Measurements from ENCODE around the gene C2CD2L. TPM values are rescaled to one million over a fixed set of nuclear protein-coding genes. Genes with fewer than 3 reads are reported as not detected.
"Not testable (repeated sequence)": the region's sequence is repeated elsewhere in the genome, so short reads cannot be mapped to it uniquely, and the experiment has no call there.

C2CD2L gene
- 4.5 and 5.6 TPM in 2 replicates for total RNA-seq

DNA sequence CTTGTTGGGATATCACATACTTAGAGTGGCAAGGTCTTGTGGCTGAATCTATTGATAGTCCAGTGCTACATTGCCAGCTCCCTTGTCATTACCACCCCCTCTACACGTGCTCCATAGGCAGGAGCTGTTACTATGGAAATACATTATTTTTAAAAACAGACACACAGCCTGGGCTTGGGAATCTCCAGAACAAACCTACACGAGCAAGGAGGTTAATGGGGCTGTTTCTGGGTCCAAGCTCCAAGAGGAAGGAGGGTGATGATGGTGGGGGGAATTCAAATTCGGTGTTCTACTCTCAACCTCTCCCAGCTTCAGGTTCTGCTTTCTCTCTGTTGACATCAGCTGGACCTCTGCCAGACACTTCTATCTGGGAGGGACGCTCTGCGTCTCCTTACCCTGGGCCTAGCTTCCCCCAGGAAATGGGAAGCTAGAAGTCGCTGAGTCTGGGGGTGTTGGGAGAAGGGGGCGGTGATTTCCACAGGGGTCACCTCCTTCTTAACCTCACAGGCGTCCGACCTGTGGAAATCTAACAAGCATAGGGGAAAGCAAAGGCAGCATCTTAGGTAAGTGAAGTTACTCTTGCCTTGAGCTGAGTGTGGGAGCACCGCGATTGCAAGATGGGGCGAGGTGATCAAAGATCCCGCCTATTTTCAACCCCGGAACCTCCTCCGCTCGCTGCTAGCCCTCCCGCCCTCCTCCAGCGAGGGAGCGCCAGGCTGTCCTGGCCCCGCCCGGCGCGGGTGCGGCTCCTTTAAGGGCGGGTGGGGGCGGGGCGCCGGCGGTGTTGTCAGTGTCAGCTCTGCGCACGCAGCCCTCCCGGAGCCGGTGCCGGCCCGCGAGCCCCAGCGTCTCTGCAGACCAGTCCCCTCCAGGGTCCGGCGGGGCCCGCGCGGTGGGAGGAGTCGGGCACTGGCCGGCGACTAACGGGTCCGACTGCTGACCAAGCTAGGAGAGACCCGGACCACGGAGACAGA, at the start of gene C2CD2L:
TSS of gene C2CD2L (plus strand) at position 781 of the 974 bp plus-strand sequence. CDS start 398 bp downstream, outside the sequence.
- peak; percentile 89 for DNase-seq (ENCODE audit: low read depth)
- TF ChIP-seq, protein P1, sequence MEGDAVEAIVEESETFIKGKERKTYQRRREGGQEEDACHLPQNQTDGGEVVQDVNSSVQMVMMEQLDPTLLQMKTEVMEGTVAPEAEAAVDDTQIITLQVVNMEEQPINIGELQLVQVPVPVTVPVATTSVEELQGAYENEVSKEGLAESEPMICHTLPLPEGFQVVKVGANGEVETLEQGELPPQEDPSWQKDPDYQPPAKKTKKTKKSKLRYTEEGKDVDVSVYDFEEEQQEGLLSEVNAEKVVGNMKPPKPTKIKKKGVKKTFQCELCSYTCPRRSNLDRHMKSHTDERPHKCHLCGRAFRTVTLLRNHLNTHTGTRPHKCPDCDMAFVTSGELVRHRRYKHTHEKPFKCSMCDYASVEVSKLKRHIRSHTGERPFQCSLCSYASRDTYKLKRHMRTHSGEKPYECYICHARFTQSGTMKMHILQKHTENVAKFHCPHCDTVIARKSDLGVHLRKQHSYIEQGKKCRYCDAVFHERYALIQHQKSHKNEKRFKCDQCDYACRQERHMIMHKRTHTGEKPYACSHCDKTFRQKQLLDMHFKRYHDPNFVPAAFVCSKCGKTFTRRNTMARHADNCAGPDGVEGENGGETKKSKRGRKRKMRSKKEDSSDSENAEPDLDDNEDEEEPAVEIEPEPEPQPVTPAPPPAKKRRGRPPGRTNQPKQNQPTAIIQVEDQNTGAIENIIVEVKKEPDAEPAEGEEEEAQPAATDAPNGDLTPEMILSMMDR (IDR thresholded peaks at IDR 0.05; ENCODE audit: insufficient read depth, low read depth, low read length) = no peak
- peak within 1 kb of the TSS; percentile 80 for H3K4me3 ChIP-seq (ENCODE audit: low read depth, low read length)

DNA sequence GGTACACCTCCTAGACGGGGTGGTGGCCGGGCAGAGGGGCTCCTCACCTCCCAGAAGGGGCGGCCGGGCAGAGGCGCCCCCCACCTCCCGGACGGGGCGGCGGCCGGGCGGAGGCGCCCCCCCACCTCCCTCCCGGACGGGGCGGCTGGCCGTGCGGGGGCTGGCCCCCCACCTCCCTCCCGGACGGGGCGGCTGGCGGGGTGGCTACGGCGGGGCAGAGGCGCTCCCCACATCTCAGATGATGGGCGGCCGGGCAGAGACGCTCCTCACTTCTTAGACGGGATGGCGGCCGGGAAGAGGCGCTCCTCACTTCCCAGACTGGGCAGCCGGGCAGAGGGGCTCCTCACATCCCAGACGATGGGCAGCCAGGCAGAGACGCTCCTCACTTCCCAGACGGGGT, 48.0 kb upstream of the C2CD2L start:
- not testable (repeated sequence) for DNase-seq (ENCODE audit: low read depth); H3K4me3 ChIP-seq (ENCODE audit: low read depth, low read length)

DNA sequence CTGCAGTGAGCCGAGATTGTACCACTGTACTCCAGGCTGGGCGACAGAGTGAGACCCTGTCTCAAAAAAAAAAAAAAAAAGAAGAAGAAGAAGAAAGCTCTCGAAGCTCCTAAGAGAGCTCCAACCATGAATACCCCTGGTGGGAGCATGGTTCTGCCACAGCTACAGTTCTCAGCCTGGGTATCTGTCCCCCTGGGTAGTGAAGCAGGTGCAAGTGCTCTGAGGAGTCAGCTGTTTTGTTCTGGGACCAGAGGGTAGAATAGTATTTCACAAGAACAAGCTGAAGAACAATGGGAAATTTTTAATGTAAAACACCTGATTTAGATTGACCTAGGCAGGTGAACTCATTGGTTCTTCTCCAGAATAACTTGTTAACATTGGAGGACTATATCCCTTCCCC, 45.9 kb upstream of the C2CD2L start:
- TF ChIP-seq, protein P1 (IDR thresholded peaks at IDR 0.05; ENCODE audit: insufficient read depth, low read depth, low read length) = no peak
- DNase-seq (ENCODE audit: low read depth) = no peak
- no peak overlapping the region for H3K4me3 ChIP-seq (ENCODE audit: low read depth, low read length)

DNA sequence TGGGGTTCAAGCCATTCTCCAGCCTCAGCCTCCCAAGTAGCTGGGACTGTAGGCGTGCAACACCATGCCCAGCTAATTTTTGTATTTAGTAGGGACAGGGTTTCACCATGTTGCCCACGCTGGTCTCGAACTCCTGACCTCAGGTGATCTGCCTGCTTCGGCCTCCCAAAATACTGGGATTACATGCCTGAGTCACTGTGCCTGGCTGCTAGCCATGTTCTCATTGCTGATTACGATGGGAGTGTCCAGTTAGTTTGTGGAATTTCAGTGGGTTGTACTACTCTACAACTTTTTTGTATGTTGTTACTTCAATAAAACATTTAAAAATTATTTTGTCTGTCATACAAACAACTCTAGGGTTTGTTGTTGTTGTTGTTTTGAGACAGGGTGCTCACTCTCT, 44.4 kb upstream of the C2CD2L start:
- DNase-seq (ENCODE audit: low read depth) = peak; percentile 77
- TF ChIP-seq, protein P1 (IDR thresholded peaks at IDR 0.05; ENCODE audit: insufficient read depth, low read depth, low read length) = no peak

DNA sequence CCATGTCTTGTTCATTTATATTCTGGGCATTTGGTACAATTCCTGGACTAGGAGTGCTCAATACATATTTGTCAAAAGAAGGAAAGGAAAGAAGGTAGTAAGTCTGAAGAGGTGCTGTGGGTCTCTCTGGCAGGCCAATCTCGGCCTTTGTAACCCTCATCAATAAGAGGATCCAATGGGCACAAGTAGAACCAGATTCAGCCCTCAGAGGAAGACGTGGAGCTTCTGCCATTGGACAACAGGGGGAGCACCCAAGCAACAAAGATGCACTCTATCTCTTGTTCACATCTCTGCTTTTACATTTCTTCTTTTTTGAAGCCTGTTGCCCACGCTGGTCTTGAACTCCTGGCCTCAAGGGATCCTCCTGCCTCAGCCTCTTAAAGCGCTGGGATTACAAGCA, 41.8 kb upstream of the C2CD2L start:
- TF ChIP-seq, protein P1 (IDR thresholded peaks at IDR 0.05; ENCODE audit: insufficient read depth, low read depth, low read length) = peak; percentile 60
- DNase-seq (ENCODE audit: low read depth) = peak; percentile 47
- no peak overlapping the region for H3K4me3 ChIP-seq (ENCODE audit: low read depth, low read length)

More for the DNA sequence above, 44.4 kb upstream of the C2CD2L start:
- H3K4me3 ChIP-seq (ENCODE audit: low read depth, low read length) = no peak overlapping the region

DNA sequence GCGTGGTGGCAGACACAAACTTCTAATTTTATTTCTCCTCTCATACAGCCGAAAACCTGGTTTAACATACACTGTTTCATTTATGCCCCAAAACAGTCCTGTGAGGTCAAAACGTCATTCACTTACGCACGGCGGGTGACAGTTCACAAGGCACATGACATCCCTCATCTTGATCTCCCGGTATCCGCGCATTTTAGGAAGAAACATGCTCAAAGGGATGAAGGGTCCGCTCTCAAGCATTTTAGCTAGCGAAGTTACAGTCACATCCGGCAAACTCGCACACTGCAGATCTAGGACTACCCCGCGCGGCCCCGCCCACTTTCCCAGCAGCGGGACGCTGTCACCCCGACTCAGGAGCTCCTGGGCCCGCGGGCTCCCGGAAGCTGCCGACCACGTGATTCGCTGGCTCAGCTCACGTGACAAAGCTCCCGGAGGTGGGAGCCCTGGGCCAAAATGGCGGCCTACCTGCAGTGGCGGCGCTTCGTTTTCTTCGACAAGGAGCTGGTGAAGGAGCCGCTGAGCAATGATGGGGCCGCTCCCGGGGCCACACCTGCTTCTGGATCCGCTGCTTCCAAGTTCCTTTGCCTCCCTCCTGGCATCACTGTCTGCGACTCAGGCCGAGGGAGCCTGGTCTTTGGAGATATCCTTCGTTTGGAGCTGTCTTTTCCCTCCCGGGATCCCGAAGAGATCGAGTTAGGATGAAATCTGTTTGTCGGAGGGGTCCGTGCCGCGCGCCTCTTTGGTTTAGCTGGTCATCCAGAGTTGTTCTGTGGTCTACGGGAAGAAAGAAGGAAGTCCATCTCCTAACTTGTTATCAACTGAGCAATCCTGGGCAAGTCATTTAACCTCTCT, 39.5 kb upstream of the C2CD2L start, which contains the start of gene VPS11:
TSS of gene VPS11 (plus strand) at position 448 of the 852 bp plus-strand sequence. CDS start at position 454, 6 bp downstream.
- H3K4me3 ChIP-seq (ENCODE audit: low read depth, low read length) = peak within 1 kb of the TSS; percentile 98
- peak; percentile 97 for DNase-seq (ENCODE audit: low read depth)
- TF ChIP-seq, protein P1 (IDR thresholded peaks at IDR 0.05; ENCODE audit: insufficient read depth, low read depth, low read length) = no peak
